Mesendoderm (in vitro differentiated cells): ENCODE data around the gene CSK.

Source experiments
- DNase-seq: peaks from one replicate; pipeline ENCODE4 v3.0.0; 2013
- H2AK5ac ChIP-seq: 2 replicates; pipeline ENCODE4 v1.6.1; 2013; ENCODE audit warnings: low read length, inconsistent platforms
- H2BK120ac ChIP-seq: 2 replicates; pipeline ENCODE4 v1.6.1; 2013; ENCODE audit warnings: low read depth, mild to moderate bottlenecking, low read length, moderate library complexity, mixed read lengths
- H2BK15ac ChIP-seq: replicated peaks from 2 replicates; pipeline ENCODE4 v1.6.1; 2013; ENCODE audit warnings: low read depth, mild to moderate bottlenecking, moderate library complexity
- H2BK5ac ChIP-seq: 2 replicates; pipeline ENCODE4 v1.6.1; 2013; ENCODE audit warnings: low read length, inconsistent platforms
- H3K18ac ChIP-seq: 2 replicates; pipeline ENCODE4 v1.6.1; 2013; ENCODE audit warnings: mild to moderate bottlenecking, low read length, mixed read lengths
- H3K23ac ChIP-seq: one replicate; pipeline ENCODE4 v1.6.1; 2013; ENCODE audit warnings: low read length
- H3K27ac ChIP-seq: 2 replicates; pipeline ENCODE4 v1.5.1; 2013; ENCODE audit warnings: low read depth, mild to moderate bottlenecking, inconsistent platforms, low read length, moderate library complexity
- H3K27me3 ChIP-seq: 2 replicates; pipeline ENCODE4 v1.6.1; 2013; ENCODE audit warnings: low read length, control low read depth, mild to moderate bottlenecking, inconsistent platforms; ENCODE audit not compliant: insufficient read depth, poor library complexity
- H3K36me3 ChIP-seq: 2 replicates; pipeline ENCODE4 v1.6.1; 2013; ENCODE audit warnings: low read length, inconsistent platforms; ENCODE audit not compliant: control insufficient read depth, insufficient read depth
- H3K4ac ChIP-seq: one replicate; pipeline ENCODE4 v1.6.1; 2013; ENCODE audit warnings: low read depth, mild to moderate bottlenecking, low read length, moderate library complexity
- H3K4me1 ChIP-seq: 2 replicates; pipeline ENCODE4 v1.6.1; 2013; ENCODE audit warnings: low read depth, low read length, inconsistent platforms; ENCODE audit not compliant: control insufficient read depth
- H3K4me2 ChIP-seq: 2 replicates; pipeline ENCODE4 v1.6.1; 2013; ENCODE audit warnings: low read length
- H3K4me3 ChIP-seq: 2 replicates; pipeline ENCODE4 v1.5.1; 2013; ENCODE audit warnings: mild to moderate bottlenecking, low read length
- H3K56ac ChIP-seq: one replicate; pipeline ENCODE4 v1.6.1; 2013; ENCODE audit warnings: low read length
- H3K79me1 ChIP-seq: 2 replicates; pipeline ENCODE4 v1.6.1; 2013; ENCODE audit warnings: low read length, inconsistent platforms
- H3K79me2 ChIP-seq: 2 replicates; pipeline ENCODE4 v1.6.1; 2013; ENCODE audit warnings: mild to moderate bottlenecking, low read length; ENCODE audit not compliant: control insufficient read depth, insufficient read depth
- H3K9ac ChIP-seq: 2 replicates; pipeline ENCODE4 v1.6.1; 2013; ENCODE audit warnings: low read length, inconsistent platforms
- H4K5ac ChIP-seq: one replicate; pipeline ENCODE4 v1.6.1; 2013; ENCODE audit warnings: low read length
- H4K8ac ChIP-seq: one replicate; pipeline ENCODE4 v1.6.1; 2013; ENCODE audit warnings: low read depth, mild to moderate bottlenecking, control low read depth, low read length, moderate library complexity
- whole genome bisulfite sequencing: extraction: QIAGEN DNeasy Blood & Tissue Kit; methylation state at CpG from one replicate; pipeline ENCODE4 v1.1.7; 2013; ENCODE audit warnings: low lambda C conversion rate, missing lambda C conversion rate; ENCODE audit not compliant: insufficient coverage; ENCODE audit errors: extremely low coverage; 5-methylcytosine and 5-hydroxymethylcytosine counted together

Gene CSK

GRCh38 chr15:74786551-74787165, 4.8 kb downstream of the CSK start:
- Histone ChIP-seq H3K79me2 (peaks cover 33% of the 10 kb centered on the region), H3K36me3 (no peaks in the 10 kb centered on the region), H3K4me3 (no peak overlapping the region), H3K23ac (no peak overlapping the region), H3K4ac (no peak overlapping the region), H3K9ac (no peak overlapping the region), H3K79me1 (peaks cover 51% of the 10 kb centered on the region), H2AK5ac (no peak overlapping the region), H3K18ac (no peak overlapping the region), H4K5ac (no peak overlapping the region), H3K4me2 (no peak overlapping the region), H2BK5ac (no peak overlapping the region), H4K8ac (no peak overlapping the region), H2BK15ac (no peak overlapping the region), H2BK120ac (no peak overlapping the region), H3K4me1 (peaks cover 12% of the 10 kb centered on the region), H3K27me3 (no peaks in the 10 kb centered on the region), H3K56ac (no peak overlapping the region), H3K27ac (no peak overlapping the region)
- WGBS: no CpG with 5 or more reads among the region's 7 CpGs
- no peak for DNase-seq

- H3K36me3 ChIP-seq: no peaks in the 10 kb centered on the region
- no peak overlapping the region for H3K18ac ChIP-seq
- no peak overlapping the region for H3K4me2 ChIP-seq
- H2BK15ac ChIP-seq: no peak overlapping the region
- H2BK5ac ChIP-seq: no peak overlapping the region
- no peak overlapping the region for H3K23ac ChIP-seq
- peaks cover 12% of the 10 kb centered on the region for H3K4me1 ChIP-seq
- no peak overlapping the region for H3K9ac ChIP-seq
- no peak overlapping the region for H3K4ac ChIP-seq
- peaks cover 37% of the 10 kb centered on the region for H3K79me2 ChIP-seq
- H4K5ac ChIP-seq: no peak overlapping the region
- H3K27me3 ChIP-seq: no peaks in the 10 kb centered on the region
- H3K4me3 ChIP-seq: no peak overlapping the region
- WGBS: no CpG with 5 or more reads among the region's 13 CpGs
- peak; percentile 93 for DNase-seq
- no peak overlapping the region for H2BK120ac ChIP-seq
- peaks cover 57% of the 10 kb centered on the region for H3K79me1 ChIP-seq
- H2AK5ac ChIP-seq: no peak overlapping the region
- H4K8ac ChIP-seq: no peak overlapping the region
- no peak overlapping the region for H3K56ac ChIP-seq
- no peak overlapping the region for H3K27ac ChIP-seq
Observed at GRCh38 chr15:74787251-74788041, 5.6 kb downstream of the CSK start.

- Histone ChIP-seq H3K18ac (no peak overlapping the region), H2BK120ac (no peak overlapping the region), H2AK5ac (no peak overlapping the region), H2BK15ac (no peak overlapping the region), H3K27me3 (no peaks in the 10 kb centered on the region), H3K79me1 (peaks cover 52% of the 10 kb centered on the region), H3K23ac (no peak overlapping the region), H3K9ac (no peak overlapping the region), H3K27ac (no peak overlapping the region), H4K8ac (no peak overlapping the region), H2BK5ac (no peak overlapping the region), H3K4ac (no peak overlapping the region), H4K5ac (no peak overlapping the region), H3K4me2 (no peak overlapping the region), H3K36me3 (no peaks in the 10 kb centered on the region), H3K4me1 (peaks cover 10% of the 10 kb centered on the region), H3K4me3 (no peak overlapping the region), H3K56ac (peak overlapping the region; percentile 8), H3K79me2 (peaks cover 31% of the 10 kb centered on the region)
- WGBS: no CpG with 5 or more reads among the region's 7 CpGs
- DNase-seq: no peak
Observed at GRCh38 chr15:74788042-74788682, 6.3 kb downstream of the CSK start.

GRCh38 chr15:74788683-74789151, 6.8 kb downstream of the CSK start:
- H2BK120ac ChIP-seq: no peak overlapping the region
- H3K36me3 ChIP-seq: no peaks in the 10 kb centered on the region
- no peak overlapping the region for H3K23ac ChIP-seq
- no peak overlapping the region for H3K4ac ChIP-seq
- no peak overlapping the region for H3K27ac ChIP-seq
- no peak overlapping the region for H3K4me3 ChIP-seq
- H3K79me2 ChIP-seq: peaks cover 27% of the 10 kb centered on the region
- peaks cover 8% of the 10 kb centered on the region for H3K4me1 ChIP-seq
- no CpG with 5 or more reads among the region's 9 CpGs for WGBS
- no peak overlapping the region for H3K9ac ChIP-seq
- no peak overlapping the region for H3K56ac ChIP-seq
- peaks cover 49% of the 10 kb centered on the region for H3K79me1 ChIP-seq
- H2BK15ac ChIP-seq: no peak overlapping the region
- no peaks in the 10 kb centered on the region for H3K27me3 ChIP-seq
- no peak overlapping the region for H3K4me2 ChIP-seq
- no peak overlapping the region for H2BK5ac ChIP-seq
- DNase-seq: no peak
- H3K18ac ChIP-seq: no peak overlapping the region
- no peak overlapping the region for H4K5ac ChIP-seq
- no peak overlapping the region for H2AK5ac ChIP-seq
- H4K8ac ChIP-seq: no peak overlapping the region

- no CpG with 5 or more reads among the region's 14 CpGs for WGBS
- H3K79me1 ChIP-seq: peaks cover 45% of the 10 kb centered on the region
- H3K27me3 ChIP-seq: no peaks in the 10 kb centered on the region
- H3K56ac ChIP-seq: no peak overlapping the region
- H3K4me1 ChIP-seq: peaks cover 8% of the 10 kb centered on the region
- no peak overlapping the region for H3K4me3 ChIP-seq
- H3K79me2 ChIP-seq: peaks cover 23% of the 10 kb centered on the region
- no peak overlapping the region for H3K27ac ChIP-seq
- H3K9ac ChIP-seq: no peak overlapping the region
- H3K23ac ChIP-seq: no peak overlapping the region
- no peaks in the 10 kb centered on the region for H3K36me3 ChIP-seq
- no peak overlapping the region for H3K18ac ChIP-seq
- no peak overlapping the region for H3K4me2 ChIP-seq
- no peak overlapping the region for H3K4ac ChIP-seq
- no peak overlapping the region for H4K5ac ChIP-seq
- no peak overlapping the region for H2BK120ac ChIP-seq
- no peak overlapping the region for H2BK15ac ChIP-seq
- no peak overlapping the region for H2BK5ac ChIP-seq
- no peak overlapping the region for H2AK5ac ChIP-seq
- H4K8ac ChIP-seq: no peak overlapping the region
- DNase-seq: no peak
Observed at GRCh38 chr15:74789171-74789631, 7.3 kb downstream of the CSK start.
